Fibroblast of the aortic adventitia (primary cell): Measurements from ENCODE around the gene TEKT5. TPM values are rescaled to one million over a fixed set of nuclear protein-coding genes. Genes with fewer than 3 reads are reported as not detected.

Source experiments
- DNase-seq: peaks from one replicate; pipeline ENCODE4 v3.0.0-alpha.2; 2010; ENCODE audit warnings: low read depth
- H3K4me3 ChIP-seq: 2 replicates; pipeline ENCODE4 v1.5.1; 2011; ENCODE audit warnings: low read depth, mild to moderate bottlenecking, control low read depth, low read length, moderate library complexity
- total RNA-seq: library from RNA; depleted of rRNA; stranded (reverse); fragments of >200 nt; gene quantifications from 2 replicates; pipeline ENCODE4 v1.2.3, GENCODE V29; 2012; ENCODE audit warnings: low replicate concordance
- TF ChIP-seq, protein P1 (sequence below): IDR thresholded peaks from 2 replicates; pipeline ENCODE4 v1.5.1; 2011; ENCODE audit warnings: mild to moderate bottlenecking, low read length, control low read depth, inconsistent platforms; ENCODE audit not compliant: insufficient read depth

TEKT5 gene
- total RNA-seq, 1 donor = 0.09 TPM

DNA sequence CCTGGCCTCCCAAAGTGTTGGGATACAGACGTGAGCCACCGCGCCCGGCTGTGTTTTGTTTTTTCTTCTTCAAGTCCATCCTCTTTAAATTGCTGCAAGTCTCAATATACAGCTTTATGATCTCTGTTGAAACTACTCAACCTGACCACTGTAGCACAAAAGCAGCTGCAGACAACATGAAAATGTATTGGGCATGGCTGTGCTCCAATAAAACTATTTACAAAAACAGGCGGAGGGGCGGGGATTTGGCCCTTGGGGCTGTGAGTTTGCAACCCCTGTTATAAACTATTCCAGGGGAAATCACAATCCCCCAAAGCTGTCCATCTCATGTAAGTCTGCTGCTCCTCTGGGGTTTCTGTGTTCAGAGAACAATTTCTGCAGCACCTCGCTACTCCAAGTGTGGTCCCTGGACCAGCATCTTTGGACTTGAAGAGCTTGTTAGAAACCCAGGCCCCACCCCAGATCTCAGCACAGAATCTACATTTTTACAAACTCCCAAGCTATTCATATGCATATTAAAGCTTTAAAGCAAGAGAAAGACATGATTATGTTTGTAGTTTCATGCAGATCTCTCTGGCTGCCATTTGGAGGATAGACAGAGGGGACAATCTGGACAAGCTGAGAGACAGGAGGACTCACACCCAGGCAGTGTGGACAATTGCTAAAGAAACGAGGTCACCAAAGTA lies 33.6 kb downstream of the TEKT5 start:
- no peak for DNase-seq
- TF ChIP-seq, protein P1, sequence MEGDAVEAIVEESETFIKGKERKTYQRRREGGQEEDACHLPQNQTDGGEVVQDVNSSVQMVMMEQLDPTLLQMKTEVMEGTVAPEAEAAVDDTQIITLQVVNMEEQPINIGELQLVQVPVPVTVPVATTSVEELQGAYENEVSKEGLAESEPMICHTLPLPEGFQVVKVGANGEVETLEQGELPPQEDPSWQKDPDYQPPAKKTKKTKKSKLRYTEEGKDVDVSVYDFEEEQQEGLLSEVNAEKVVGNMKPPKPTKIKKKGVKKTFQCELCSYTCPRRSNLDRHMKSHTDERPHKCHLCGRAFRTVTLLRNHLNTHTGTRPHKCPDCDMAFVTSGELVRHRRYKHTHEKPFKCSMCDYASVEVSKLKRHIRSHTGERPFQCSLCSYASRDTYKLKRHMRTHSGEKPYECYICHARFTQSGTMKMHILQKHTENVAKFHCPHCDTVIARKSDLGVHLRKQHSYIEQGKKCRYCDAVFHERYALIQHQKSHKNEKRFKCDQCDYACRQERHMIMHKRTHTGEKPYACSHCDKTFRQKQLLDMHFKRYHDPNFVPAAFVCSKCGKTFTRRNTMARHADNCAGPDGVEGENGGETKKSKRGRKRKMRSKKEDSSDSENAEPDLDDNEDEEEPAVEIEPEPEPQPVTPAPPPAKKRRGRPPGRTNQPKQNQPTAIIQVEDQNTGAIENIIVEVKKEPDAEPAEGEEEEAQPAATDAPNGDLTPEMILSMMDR = no peak

DNA sequence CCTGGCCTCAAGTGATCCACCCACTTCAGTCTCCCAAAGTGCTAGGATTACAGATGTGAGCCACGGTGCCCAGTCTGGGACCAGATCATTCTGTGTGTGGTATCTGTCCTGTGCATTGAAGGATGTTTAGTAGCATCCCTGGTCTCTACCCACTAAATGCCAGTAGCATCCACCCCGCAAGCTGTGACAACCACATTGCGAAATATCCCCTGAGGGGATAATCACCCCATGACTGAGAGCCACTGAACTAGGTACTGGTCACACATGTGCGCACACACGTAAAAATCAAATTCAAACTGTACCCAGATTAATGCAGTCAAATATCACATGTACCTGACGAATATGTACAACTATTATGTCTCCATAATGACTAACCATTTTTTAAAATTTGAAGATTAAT lies 35.8 kb downstream of the TEKT5 start:
- H3K4me3 ChIP-seq = no peak overlapping the region
- TF ChIP-seq, protein P1 = no peak
- no peak for DNase-seq

More for the DNA sequence above, 33.6 kb downstream of the TEKT5 start:
- no peak overlapping the region for H3K4me3 ChIP-seq

DNA sequence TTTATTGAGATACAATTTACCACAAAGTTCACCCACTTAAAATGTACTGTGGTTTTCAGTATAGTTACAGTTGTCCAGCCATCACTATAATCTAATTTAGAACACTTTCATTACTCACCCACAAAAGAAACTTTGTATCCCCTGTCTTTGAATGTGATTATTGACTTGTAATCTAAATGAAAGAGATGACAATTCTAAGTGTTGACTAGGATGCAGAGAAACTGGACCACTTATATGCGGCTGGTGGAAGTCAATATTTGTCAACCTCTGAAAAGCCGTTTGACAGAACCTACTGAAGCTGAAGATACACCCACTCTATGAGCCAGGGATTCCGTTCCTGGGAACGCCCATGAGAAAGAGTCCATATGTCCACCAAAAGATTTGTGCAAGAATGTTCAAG lies 36.8 kb downstream of the TEKT5 start:
- H3K4me3 ChIP-seq = no peak overlapping the region
- TF ChIP-seq, protein P1 = no peak
- no peak for DNase-seq

DNA sequence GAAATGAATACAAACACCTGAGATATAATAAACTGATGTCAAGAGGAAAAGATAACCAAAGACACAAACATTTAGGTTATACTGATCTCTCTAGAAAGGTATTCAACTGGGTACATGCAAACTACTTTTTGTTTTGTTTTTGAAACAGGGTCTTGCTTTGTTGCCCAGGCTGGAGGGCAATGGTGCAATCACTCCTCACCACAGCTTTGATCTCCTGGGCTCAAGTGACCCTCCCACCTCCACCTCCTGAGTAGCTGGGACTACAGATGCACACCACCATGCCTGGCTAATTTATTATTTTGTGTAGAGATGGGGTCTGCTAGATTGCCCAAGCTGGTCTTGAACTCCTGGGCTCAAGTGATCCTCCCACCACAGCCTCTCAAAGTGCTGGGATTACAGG lies 38.1 kb downstream of the TEKT5 start:
- DNase-seq = no peak

DNA sequence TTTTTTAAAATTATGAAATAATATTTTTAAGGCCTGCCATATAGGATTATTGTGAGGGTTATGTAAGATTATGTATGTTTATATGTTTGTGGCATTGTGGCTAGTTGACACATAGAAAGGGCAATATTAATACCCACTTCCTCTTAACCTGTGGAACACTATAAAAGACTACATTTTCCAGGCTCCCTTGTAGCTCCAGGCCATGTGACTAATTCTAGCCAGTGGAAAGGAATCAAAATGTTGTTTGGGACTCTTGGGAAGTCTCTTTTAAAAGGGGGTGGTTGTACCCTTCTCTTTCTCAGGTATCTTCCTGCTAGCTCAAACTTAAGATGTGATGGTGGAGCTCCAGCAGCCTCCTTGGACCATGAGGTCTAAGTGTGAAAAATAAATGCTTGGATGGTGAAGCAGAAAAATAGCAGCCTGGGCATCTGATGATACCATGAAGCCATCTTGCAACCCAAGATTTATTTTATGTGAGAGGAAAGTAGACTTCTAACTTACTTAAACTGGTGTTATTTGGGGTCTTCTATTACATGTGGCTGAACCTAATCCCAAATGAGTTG lies 39.2 kb downstream of the TEKT5 start:
- DNase-seq = no peak
- TF ChIP-seq, protein P1 = no peak
- no peak overlapping the region for H3K4me3 ChIP-seq

More for the DNA sequence above, 38.1 kb downstream of the TEKT5 start:
- no peak overlapping the region for H3K4me3 ChIP-seq
- TF ChIP-seq, protein P1 = no peak

DNA sequence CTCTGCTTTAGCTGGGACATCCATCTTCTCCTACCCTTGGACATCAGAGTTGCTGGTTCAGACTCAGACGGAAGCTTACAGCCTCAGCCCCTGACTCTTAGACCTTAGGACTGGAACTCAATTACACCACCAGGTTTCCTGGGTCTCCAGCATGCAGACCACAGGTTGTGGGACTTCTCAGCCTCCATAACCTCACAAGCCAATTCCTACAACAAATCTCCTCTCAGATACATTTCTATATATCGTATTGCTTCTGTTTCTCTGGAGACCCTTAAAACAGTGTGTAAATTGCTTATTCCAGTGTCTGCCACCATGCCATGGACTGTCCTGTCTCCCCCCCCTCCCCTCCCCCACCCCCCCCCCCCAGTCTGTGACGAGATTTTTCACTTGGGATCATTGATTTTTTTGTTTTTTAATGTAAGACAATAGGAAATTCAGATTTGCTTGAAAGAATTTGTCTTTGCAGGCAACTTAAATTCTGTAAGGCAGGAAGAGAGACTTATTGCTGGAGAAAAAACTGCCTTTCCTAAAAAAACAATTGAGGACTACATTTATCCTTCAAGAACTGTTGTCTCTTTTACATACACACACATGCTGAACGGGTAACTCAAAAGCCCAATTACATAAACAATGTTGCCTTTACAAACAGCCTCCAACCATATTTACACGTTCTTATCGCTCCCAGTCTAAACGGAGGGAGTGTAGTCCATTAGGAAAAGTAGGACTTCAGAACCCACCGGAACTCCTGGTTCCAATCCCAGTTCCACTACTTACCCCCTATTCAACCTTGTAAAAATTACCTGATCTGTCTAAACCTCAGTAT lies 39.9 kb downstream of the TEKT5 start:
- H3K4me3 ChIP-seq = no peak overlapping the region
- TF ChIP-seq, protein P1 = no peak
- no peak for DNase-seq
